NCI-H1417 treated with DMSO at 0.1 percent for 48 hours (cell line): ENCODE measurements around the gene ERP29.
"Not testable (repeated sequence)": the region's sequence is repeated elsewhere in the genome, so short reads cannot be mapped to it uniquely, and the experiment has no call there.

Experiments used
- DNase-seq: peaks from one replicate; lab custom pipeline; 2025; lab: John Stamatoyannopoulos, UW

ERP29 gene

GRCh38 chr12:112012775-112013600 lies at the start of gene ERP29, which contains the start of gene TMEM116:
Gene ERP29 (plus strand): TSS chr12:112013426. CDS start chr12:112013466, 40 bp downstream.
Gene TMEM116 (minus strand): TSS chr12:112013165. CDS start chr12:112005270, 7,895 bp downstream.
- peak; percentile 97 for DNase-seq

GRCh38 chr12:111964935-111965334 lies 48.3 kb upstream of the ERP29 start:
- DNase-seq, result no peak

- no peak for DNase-seq
Measured at GRCh38 chr12:111971800-111972199, 41.4 kb upstream of the ERP29 start.

- DNase-seq, result no peak
Measured at GRCh38 chr12:111975161-111975931, 37.9 kb upstream of the ERP29 start.

- DNase-seq, result no peak
Measured at GRCh38 chr12:111976291-111976690, 36.9 kb upstream of the ERP29 start.

- no peak for DNase-seq
Measured at GRCh38 chr12:111976860-111977259, 36.4 kb upstream of the ERP29 start.

- DNase-seq, result no peak
Measured at GRCh38 chr12:111978545-111978944, 34.7 kb upstream of the ERP29 start.

- DNase-seq, result no peak
Measured at GRCh38 chr12:111980598-111980997, 32.6 kb upstream of the ERP29 start.

- DNase-seq, result no peak
Measured at GRCh38 chr12:111981987-111982386, 31.2 kb upstream of the ERP29 start.

- DNase-seq, result no peak
Measured at GRCh38 chr12:111984820-111985219, 28.4 kb upstream of the ERP29 start.

- DNase-seq, result no peak
Measured at GRCh38 chr12:111991535-111991934, 21.7 kb upstream of the ERP29 start.

- DNase-seq, result no peak
Measured at GRCh38 chr12:111991946-111992345, 21.3 kb upstream of the ERP29 start.

GRCh38 chr12:111992464-111992863 lies 20.8 kb upstream of the ERP29 start:
- no peak for DNase-seq

- no peak for DNase-seq
Measured at GRCh38 chr12:111993292-111994150, 19.7 kb upstream of the ERP29 start.

- DNase-seq, result not testable (repeated sequence)
Measured at GRCh38 chr12:111994211-111995111, 18.8 kb upstream of the ERP29 start.

GRCh38 chr12:111995782-111996480 lies 17.3 kb upstream of the ERP29 start:
- DNase-seq, result no peak

GRCh38 chr12:111997300-111997699 lies 15.9 kb upstream of the ERP29 start:
- DNase-seq, result no peak

- DNase-seq, result no peak
Measured at GRCh38 chr12:111998015-111998414, 15.2 kb upstream of the ERP29 start.

GRCh38 chr12:111999129-111999528 lies 14.1 kb upstream of the ERP29 start:
- DNase-seq, result not testable (repeated sequence)

GRCh38 chr12:112000820-112001219 lies 12.4 kb upstream of the ERP29 start:
- DNase-seq, result no peak
